ENCODE results near the gene MYCT1.

MYCT1 gene

DNA sequence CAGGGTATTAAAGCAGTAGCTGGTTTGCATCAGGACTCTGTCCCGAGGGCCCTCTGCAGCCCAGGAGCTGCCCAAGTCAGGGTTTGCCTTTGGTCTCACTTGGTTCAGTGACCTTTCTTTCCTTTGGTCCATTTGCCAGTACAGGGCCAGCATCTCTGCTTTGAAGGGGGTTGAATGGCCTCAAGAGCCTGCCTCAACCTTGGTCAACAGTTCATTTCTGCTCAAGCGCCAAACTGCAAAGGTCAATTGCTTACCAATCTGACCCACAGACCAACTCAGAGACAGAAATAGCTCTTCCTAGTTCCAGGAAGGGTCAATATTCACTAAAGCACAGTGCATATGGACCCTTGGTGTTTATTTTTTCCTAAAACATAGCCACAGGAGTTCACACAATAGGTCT, 72.3 kb downstream of the MYCT1 start:
- H3K4me3 ChIP-seq (replicated peaks; ENCODE audit: low read depth, low read length): no peak overlapping the region
- no peak for DNase-seq (ENCODE audit: low read depth)
- TF ChIP-seq CTCF (IDR thresholded peaks at IDR 0.05; ENCODE audit: low read length, missing control alignments): no peak

DNA sequence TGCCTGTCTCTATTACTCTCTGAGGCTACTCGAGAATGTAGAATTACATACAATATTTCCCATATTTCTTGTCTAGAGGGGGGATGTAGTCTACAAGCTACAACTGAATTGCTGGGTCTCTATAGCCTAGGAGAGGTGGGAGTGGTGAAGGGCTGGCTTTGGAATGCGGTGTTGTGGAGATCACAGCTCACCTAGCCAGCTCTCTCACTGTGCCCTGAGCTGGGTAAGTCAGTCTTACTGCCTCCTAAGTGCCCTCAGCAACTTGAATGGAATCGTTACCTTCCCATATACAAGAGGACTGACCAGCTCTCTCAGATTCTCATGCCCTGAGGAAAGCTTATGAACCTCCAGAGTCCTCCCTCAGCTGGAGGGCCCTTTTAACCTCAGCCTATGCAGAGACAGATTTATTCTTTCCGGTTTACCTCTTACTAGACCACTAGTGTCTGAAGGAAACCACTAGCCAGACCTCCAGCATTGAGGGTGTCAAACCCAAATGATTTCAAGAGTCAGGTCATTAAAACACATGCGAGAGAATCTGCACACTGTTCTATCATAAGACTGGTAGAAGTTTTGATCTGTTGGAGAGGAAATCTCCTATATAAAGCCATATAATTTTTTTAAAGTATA, 73.5 kb downstream of the MYCT1 start:
- DNase-seq (ENCODE audit: low read depth): no peak
- TF ChIP-seq CTCF (IDR thresholded peaks at IDR 0.05; ENCODE audit: low read length, missing control alignments): no peak
- no peak overlapping the region for H3K4me3 ChIP-seq (replicated peaks; ENCODE audit: low read depth, low read length)

All from fibroblast of pulmonary artery (primary cell).